ENCODE data around the gene MDFIC. TPM values are rescaled to one million over a fixed set of nuclear protein-coding genes. Genes with fewer than 3 reads are reported as not detected.

Gene MDFIC
- total RNA-seq, 1 donor = 30.5 TPM

DNA sequence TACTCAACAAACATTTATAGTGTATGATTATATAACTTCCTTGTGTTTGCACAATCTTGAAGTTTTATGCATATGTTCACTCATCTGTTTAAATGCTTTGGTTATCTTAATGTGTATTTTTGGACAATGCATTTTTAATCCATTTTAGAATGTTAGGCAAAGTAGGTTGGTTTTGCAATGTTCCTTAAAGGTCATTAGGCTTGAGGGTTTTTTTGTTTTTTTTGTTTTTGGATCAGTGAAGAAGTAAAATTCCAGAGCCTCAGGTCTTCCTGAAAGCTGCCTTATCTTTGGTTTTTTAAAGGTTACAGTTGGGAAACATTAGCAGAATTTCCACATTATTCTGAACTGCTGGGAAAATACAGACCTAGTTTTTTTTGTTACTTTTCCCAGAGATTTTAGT, 12.8 kb downstream of the MDFIC start:
- Histone ChIP-seq H3K9me3 (ENCODE audit: low read depth, low read length) (no peaks in the 10 kb centered on the region), H3K4me1 (ENCODE audit: insufficient read depth, low read length) (peaks cover 44% of the 10 kb centered on the region), H3K4me3 (ENCODE audit: low read length) (no peak overlapping the region), H3K27me3 (ENCODE audit: insufficient read depth, low read length) (no peaks in the 10 kb centered on the region)

DNA sequence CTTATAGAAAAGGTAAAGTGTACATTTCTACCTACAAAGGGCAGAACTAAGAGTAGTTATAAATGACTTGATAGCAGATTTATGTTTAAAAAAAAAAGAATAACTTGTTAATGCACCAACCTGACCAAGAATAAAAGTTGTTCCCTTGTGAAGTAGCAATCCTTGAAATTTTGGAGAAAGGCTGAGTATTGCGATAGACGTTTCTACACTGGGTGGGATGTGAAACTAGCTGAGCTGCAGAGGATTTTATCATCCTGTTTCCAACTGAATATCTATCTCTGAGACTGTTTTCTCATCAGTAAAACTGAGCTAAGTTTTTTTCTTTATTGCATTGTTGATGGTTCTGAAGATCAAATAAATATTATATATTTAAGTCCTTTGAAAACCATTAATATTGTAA, 14.6 kb downstream of the MDFIC start:
- no peaks in the 10 kb centered on the region for H3K27me3 ChIP-seq (ENCODE audit: insufficient read depth, low read length)
- peaks cover 33% of the 10 kb centered on the region for H3K4me1 ChIP-seq (ENCODE audit: insufficient read depth, low read length)
- H3K4me3 ChIP-seq (ENCODE audit: low read length) = no peak overlapping the region
- H3K9me3 ChIP-seq (ENCODE audit: low read depth, low read length) = no peaks in the 10 kb centered on the region

DNA sequence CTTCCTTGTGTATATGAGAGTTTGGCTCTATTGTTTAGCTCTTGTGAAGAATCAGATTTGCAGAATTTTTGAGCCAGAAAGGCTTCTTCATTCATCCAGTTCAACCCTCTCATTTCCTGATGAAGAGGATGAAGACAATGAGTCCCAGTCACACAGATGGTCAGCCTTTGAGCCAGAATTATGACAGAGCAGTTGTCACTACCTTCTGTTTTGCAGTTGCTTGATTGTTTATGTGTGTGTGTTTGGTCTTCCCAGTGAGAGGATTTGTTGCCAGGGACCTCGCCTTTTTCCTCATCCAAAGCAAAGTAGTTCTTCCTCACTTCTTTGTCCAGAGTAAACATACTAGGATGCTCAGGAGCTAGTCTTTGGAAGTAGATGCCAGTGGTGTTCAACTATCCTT, 15.6 kb downstream of the MDFIC start:
- H3K27me3 ChIP-seq (ENCODE audit: insufficient read depth, low read length) = no peaks in the 10 kb centered on the region
- no peaks in the 10 kb centered on the region for H3K9me3 ChIP-seq (ENCODE audit: low read depth, low read length)
- H3K4me1 ChIP-seq (ENCODE audit: insufficient read depth, low read length) = peaks cover 33% of the 10 kb centered on the region
- H3K4me3 ChIP-seq (ENCODE audit: low read length) = no peak overlapping the region

DNA sequence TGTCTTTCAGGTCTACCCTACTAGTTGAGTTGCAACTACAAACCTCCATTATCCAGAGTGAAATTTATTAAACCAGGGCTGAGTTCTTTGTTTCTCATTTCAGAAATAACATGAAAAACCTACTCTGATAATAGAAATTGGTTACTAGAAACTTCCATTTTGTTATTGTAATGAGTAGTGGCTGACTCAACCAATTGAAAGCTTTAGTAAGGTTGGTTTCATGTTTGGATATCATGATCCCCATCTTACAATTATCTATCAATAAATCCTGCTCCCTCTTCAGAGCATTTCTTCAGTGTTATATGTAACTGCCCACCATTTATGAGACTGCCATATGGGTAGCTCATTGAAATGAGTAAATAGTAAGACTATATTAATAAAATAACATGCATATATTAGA, 16.9 kb downstream of the MDFIC start:
- peaks cover 25% of the 10 kb centered on the region for H3K4me1 ChIP-seq (ENCODE audit: insufficient read depth, low read length)
- H3K27me3 ChIP-seq (ENCODE audit: insufficient read depth, low read length) = no peaks in the 10 kb centered on the region

GRCh38 chr7:114939484-114940097, 17.7 kb downstream of the MDFIC start:
- peaks cover 21% of the 10 kb centered on the region for H3K4me1 ChIP-seq (ENCODE audit: insufficient read depth, low read length)
- no peaks in the 10 kb centered on the region for H3K27me3 ChIP-seq (ENCODE audit: insufficient read depth, low read length)
- no peak overlapping the region for H3K4me3 ChIP-seq (ENCODE audit: low read length)
- H3K9me3 ChIP-seq (ENCODE audit: low read depth, low read length) = no peaks in the 10 kb centered on the region

More for the DNA sequence above, 16.9 kb downstream of the MDFIC start:
- Histone ChIP-seq H3K9me3 (ENCODE audit: low read depth, low read length) (no peaks in the 10 kb centered on the region), H3K4me3 (ENCODE audit: low read length) (no peak overlapping the region)

DNA sequence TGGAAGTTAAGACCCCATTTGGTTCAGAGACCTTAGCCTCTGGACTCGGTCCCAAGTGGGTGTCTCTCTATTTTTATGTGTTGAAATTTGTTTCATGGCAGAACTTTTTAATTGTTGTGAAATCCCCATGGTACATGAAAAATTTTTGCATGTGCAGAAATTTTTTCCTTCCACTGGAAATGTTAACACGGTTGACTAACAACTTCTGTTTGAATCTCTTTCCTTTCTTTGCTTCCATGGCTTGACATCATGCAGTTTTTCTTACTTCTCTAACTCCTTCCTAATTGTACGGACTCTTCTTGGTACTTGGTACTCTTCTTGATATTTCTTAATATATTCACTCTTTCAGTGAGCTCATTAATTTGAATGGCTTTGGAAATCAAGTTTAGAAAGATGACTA, 18.3 kb downstream of the MDFIC start:
- no peaks in the 10 kb centered on the region for H3K9me3 ChIP-seq (ENCODE audit: low read depth, low read length)
- H3K4me1 ChIP-seq (ENCODE audit: insufficient read depth, low read length) = peaks cover 21% of the 10 kb centered on the region
- H3K4me3 ChIP-seq (ENCODE audit: low read length) = no peak overlapping the region

GRCh38 chr7:114941692-114942091, 19.8 kb downstream of the MDFIC start:
- peaks cover 19% of the 10 kb centered on the region for H3K4me1 ChIP-seq (ENCODE audit: insufficient read depth, low read length)
- no peaks in the 10 kb centered on the region for H3K27me3 ChIP-seq (ENCODE audit: insufficient read depth, low read length)
- no peaks in the 10 kb centered on the region for H3K9me3 ChIP-seq (ENCODE audit: low read depth, low read length)
- H3K4me3 ChIP-seq (ENCODE audit: low read length) = no peak overlapping the region

More for the DNA sequence above, 18.3 kb downstream of the MDFIC start:
- H3K27me3 ChIP-seq (ENCODE audit: insufficient read depth, low read length) = no peaks in the 10 kb centered on the region

DNA sequence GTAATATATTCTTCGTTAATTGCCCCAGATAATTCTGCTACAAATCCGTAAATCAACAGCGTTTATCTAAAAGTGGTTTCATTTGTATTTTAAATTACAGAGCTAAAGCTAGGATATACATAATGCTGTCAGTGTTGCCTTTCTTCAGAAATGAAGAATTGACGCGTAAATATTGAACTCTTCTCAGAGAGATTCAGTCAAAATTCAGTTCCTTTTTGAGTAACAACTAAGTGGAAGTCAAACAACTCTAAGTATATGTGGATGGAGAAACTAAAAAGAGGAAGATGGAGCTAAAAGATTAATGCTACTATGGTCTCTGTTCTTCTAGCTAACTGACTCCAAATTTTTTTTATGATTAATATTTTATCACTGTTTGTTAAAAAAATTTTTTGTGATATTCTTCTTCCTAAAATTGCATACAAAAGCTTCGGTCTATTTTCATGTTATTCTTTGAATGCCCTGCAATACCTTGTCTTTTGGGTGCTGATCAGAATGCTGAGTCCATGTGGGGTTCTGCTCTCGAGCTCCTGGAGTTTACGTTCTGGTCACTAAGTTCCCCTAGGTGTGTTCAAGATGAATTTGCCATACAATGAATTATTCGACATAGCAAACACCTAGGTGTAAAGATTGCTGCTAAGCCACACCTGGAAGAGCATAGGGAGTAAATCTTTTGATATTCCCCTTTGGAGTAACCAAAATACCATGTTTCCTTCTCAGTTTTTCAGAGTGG, 20.7 kb downstream of the MDFIC start:
- Histone ChIP-seq H3K27me3 (ENCODE audit: insufficient read depth, low read length) (no peaks in the 10 kb centered on the region), H3K4me3 (ENCODE audit: low read length) (no peak overlapping the region), H3K4me1 (ENCODE audit: insufficient read depth, low read length) (peaks cover 22% of the 10 kb centered on the region), H3K9me3 (ENCODE audit: low read depth, low read length) (no peaks in the 10 kb centered on the region)

DNA sequence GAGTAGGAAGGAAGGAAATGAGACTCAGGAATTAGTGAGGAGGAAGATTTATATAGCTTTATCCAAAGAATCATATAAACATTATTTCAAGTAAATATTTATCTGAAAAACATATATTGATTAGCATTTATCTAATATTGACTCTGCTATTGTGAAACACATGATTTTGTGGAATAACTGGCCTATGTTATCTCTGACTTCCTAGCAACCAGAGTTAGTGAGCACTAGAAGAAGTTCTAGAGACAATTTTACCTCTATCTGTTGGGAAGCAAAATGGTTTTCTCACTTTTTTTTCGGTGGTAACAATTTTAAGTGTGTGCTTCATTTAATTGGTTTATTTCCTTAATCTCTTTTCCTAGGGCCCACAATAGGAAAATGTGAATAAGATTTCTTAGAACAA, 21.6 kb downstream of the MDFIC start:
- H3K27me3 ChIP-seq (ENCODE audit: insufficient read depth, low read length) = no peaks in the 10 kb centered on the region
- H3K4me1 ChIP-seq (ENCODE audit: insufficient read depth, low read length) = peaks cover 22% of the 10 kb centered on the region
- no peak overlapping the region for H3K4me3 ChIP-seq (ENCODE audit: low read length)
- H3K9me3 ChIP-seq (ENCODE audit: low read depth, low read length) = no peaks in the 10 kb centered on the region

- Histone ChIP-seq H3K27me3 (ENCODE audit: insufficient read depth, low read length) (no peaks in the 10 kb centered on the region), H3K4me1 (ENCODE audit: insufficient read depth, low read length) (peaks cover 22% of the 10 kb centered on the region), H3K9me3 (ENCODE audit: low read depth, low read length) (no peaks in the 10 kb centered on the region), H3K4me3 (ENCODE audit: low read length) (no peak overlapping the region)
Measured at GRCh38 chr7:114943953-114944744, 22.3 kb downstream of the MDFIC start.

DNA sequence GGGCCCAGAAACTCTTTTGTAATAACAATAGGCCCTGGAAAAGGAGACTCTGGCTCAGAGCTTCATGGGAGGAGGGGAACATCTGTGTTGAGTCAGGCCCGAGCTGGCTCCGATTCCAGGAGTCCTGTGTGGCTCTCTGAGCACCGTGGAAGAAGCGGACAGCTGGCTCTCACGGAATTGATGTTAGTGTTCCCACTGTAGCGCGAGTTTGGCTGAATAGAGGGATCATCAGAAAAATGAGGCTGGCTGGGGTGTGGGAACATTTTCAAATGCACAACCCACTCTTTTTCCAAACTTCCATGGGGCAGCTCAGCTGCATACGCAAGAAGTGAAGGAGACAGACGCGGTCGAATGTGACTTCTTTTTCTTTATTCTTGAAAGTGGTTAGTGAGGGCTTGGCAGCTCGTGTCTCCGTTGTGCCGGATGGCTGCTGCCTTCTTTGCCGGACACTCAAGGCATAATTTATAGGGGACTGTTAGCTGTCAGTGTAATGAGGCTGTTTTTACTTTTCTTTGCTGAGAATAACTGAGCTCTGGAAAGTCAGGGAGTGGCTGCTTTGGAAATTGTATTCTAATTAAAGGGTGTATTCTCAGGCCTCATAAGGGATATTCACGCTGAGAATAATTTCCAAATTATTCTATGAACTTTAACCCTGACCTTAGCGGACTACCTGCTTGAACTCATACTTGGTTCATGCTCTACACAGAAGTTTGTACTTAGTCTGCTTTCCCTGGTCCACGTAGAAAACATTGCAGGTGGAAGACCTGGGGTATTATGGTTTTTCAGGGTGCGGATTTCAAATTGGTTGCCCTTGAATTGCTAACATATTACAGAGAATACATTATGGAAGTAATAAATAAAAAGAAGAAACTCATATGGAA, 23.1 kb downstream of the MDFIC start:
- Histone ChIP-seq H3K27me3 (ENCODE audit: insufficient read depth, low read length) (no peaks in the 10 kb centered on the region), H3K9me3 (ENCODE audit: low read depth, low read length) (no peaks in the 10 kb centered on the region), H3K4me3 (ENCODE audit: low read length) (no peak overlapping the region), H3K4me1 (ENCODE audit: insufficient read depth, low read length) (peaks cover 28% of the 10 kb centered on the region)

GRCh38 chr7:114949231-114949630, 27.3 kb downstream of the MDFIC start:
- Histone ChIP-seq H3K4me3 (ENCODE audit: low read length) (no peak overlapping the region), H3K9me3 (ENCODE audit: low read depth, low read length) (no peaks in the 10 kb centered on the region), H3K27me3 (ENCODE audit: insufficient read depth, low read length) (no peaks in the 10 kb centered on the region), H3K4me1 (ENCODE audit: insufficient read depth, low read length) (peaks cover 19% of the 10 kb centered on the region)

GRCh38 chr7:114952296-114952695, 30.4 kb downstream of the MDFIC start:
- no peaks in the 10 kb centered on the region for H3K9me3 ChIP-seq (ENCODE audit: low read depth, low read length)
- H3K27me3 ChIP-seq (ENCODE audit: insufficient read depth, low read length) = no peaks in the 10 kb centered on the region
- H3K4me3 ChIP-seq (ENCODE audit: low read length) = no peak overlapping the region
- peaks cover 19% of the 10 kb centered on the region for H3K4me1 ChIP-seq (ENCODE audit: insufficient read depth, low read length)

GRCh38 chr7:114953724-114954123, 31.8 kb downstream of the MDFIC start:
- no peaks in the 10 kb centered on the region for H3K9me3 ChIP-seq (ENCODE audit: low read depth, low read length)
- no peak overlapping the region for H3K4me3 ChIP-seq (ENCODE audit: low read length)
- H3K27me3 ChIP-seq (ENCODE audit: insufficient read depth, low read length) = no peaks in the 10 kb centered on the region
- H3K4me1 ChIP-seq (ENCODE audit: insufficient read depth, low read length) = peaks cover 17% of the 10 kb centered on the region

Data from mononuclear cell (primary cell).